Calu3 (cell line): ENCODE measurements around the gene TAF4B. TPM values are rescaled to one million over a fixed set of nuclear protein-coding genes. Genes with fewer than 3 reads are reported as not detected.
"Not testable (repeated sequence)": the region's sequence is repeated elsewhere in the genome, so short reads cannot be mapped to it uniquely, and the experiment has no call there.

Experiments used
- BruUV-seq: library from RNA; stranded (reverse); fragments of 400-500 nt; replicated peaks from 2 replicates; lab custom pipeline; 2021; lab: Mats Ljungman, UMichigan
- CTCF ChIA-PET: fragments of 300-600 bp; sonication (Branson Sonifier 250); formaldehyde crosslinking; loops from one replicate; lab custom pipeline; 2022; ENCODE audit warnings: antibody characterized with exemption; lab: Charles Lee
- DNase-seq: peaks from one replicate; pipeline ENCODE4 v3.0.0; 2022
- H3K27ac Mint-ChIP-seq: one replicate; pipeline ENCODE4 v1.8.0; 2022; ENCODE audit warnings: mixed read lengths; ENCODE audit not compliant: unreplicated experiment
- H3K27me3 Mint-ChIP-seq: one replicate; pipeline ENCODE4 v1.8.0; 2022; ENCODE audit warnings: mixed read lengths; ENCODE audit not compliant: unreplicated experiment
- H3K36me3 Mint-ChIP-seq: one replicate; pipeline ENCODE4 v1.8.0; 2022; ENCODE audit warnings: mild to moderate bottlenecking, moderate library complexity, mixed read lengths; ENCODE audit not compliant: insufficient read depth, unreplicated experiment
- H3K4me1 Mint-ChIP-seq: one replicate; pipeline ENCODE4 v1.8.0; 2022; ENCODE audit warnings: mild to moderate bottlenecking, low read depth, mixed read lengths; ENCODE audit not compliant: unreplicated experiment
- H3K4me3 Mint-ChIP-seq: one replicate; pipeline ENCODE4 v1.8.0; 2022; ENCODE audit warnings: mild to moderate bottlenecking, low read depth, moderate library complexity, mixed read lengths; ENCODE audit not compliant: unreplicated experiment
- H3K9me3 Mint-ChIP-seq: one replicate; pipeline ENCODE4 v1.8.0; 2022; ENCODE audit warnings: low read depth, mixed read lengths; ENCODE audit not compliant: unreplicated experiment
- CTCF ChIP-seq: fragments of 200-600 bp; IDR thresholded peaks from one replicate; pipeline ENCODE4 v1.8.0; 2022; ENCODE audit warnings: antibody characterized with exemption; ENCODE audit not compliant: unreplicated experiment
- intact Hi-C: fragments of 100-400 bp; cut with micrococcal nuclease; formaldehyde crosslinking; loops from one replicate; pipeline ENCODE4 v1.10.0; 2022; ENCODE audit not compliant: unreplicated experiment
- total RNA-seq: library from RNA; stranded (reverse); gene quantifications from 2 replicates; pipeline ENCODE4 v1.2.3, GENCODE V29; 2022

TAF4B gene
- total RNA-seq, 1 experiment from 2014 or later = 9.6 TPM

DNA sequence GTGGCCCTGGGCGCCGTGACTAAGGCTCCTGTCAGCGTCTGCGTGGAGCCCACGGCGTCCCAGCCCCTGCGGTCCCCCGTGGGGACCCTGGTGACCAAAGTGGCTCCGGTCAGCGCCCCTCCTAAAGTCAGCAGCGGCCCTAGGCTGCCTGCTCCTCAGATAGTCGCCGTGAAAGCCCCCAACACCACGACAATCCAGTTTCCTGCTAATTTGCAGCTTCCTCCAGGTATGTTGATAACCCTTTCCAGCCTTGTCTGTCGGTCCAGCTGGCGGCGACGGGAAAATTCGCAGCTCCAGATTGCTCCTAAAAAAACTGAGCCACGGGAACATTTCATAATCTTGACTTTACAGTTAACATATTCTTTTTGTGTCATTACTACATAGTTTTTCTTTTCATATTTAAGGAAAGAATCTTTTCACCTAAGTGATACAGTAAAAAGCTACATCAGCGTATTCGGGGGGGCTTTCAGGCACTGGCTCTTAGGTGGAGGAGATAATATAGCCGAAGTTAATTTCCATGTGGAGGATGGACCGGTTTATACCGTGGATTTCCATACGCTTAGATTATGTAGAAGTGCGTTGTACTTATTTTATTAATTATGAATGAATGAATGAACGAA lies 916 bp downstream of the TAF4B start:
- peak overlapping the region; percentile 91 for H3K27ac Mint-ChIP-seq
- no peak for TF ChIP-seq CTCF
- H3K4me3 Mint-ChIP-seq = peak overlapping the region; percentile 97
- no peaks in the 10 kb centered on the region for H3K9me3 Mint-ChIP-seq
- H3K4me1 Mint-ChIP-seq = peaks cover 9% of the 10 kb centered on the region
- CTCF ChIA-PET = no interaction called here
- intact Hi-C loops = no loop called here
- peaks cover 23% of the 10 kb centered on the region for H3K36me3 Mint-ChIP-seq
- no TSS peak for BruUV-seq
- no peak for DNase-seq
- peaks cover 18% of the 10 kb centered on the region for H3K27me3 Mint-ChIP-seq

DNA sequence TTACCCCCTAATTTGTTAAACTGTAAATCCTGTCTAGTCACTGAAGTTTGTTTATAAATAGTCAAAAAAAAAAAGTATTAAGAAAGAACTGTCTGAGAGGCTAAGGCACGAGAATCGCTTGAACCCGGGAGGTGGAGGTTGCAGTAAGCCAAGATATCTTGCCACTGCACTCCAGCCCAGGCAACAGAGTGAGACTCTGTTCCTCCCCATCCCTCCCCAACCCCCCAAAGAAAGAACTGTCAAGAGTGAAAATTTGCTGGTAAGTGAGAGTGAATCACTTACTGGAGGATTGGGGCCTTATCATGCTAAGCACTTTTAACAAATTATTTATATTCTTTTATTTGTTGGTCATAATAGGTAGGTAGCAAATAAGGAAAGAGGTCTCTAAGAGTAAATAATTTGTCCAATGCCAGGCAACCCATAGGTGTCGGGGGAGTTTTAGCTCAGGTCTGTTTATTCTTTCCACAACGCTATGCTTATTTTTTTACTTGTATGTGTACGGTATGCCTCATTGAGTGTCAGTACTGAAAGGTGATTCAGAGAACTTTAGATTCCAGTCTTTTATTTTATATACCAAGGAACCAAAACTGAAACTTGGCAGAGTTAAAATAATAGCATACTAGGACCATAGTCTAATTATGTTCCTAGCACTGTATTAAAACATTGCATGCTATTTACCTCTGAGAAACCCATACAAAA lies 2.5 kb downstream of the TAF4B start:
- Mint-ChIP-seq H3K4me3 (peak overlapping the region; percentile 97), H3K27me3 (peaks cover 13% of the 10 kb centered on the region), H3K36me3 (peaks cover 23% of the 10 kb centered on the region), H3K27ac (no peak overlapping the region), H3K4me1 (peaks cover 20% of the 10 kb centered on the region), H3K9me3 (no peaks in the 10 kb centered on the region)
- intact Hi-C loops = no loop called here
- no peak for DNase-seq
- no TSS peak for BruUV-seq
- TF ChIP-seq CTCF = no peak
- CTCF ChIA-PET = interaction anchor here (0.7 kb wide), 1 partner anchor 568 kb away, joined by 4 read pairs; no protein-coding TSS in a partner anchor

DNA sequence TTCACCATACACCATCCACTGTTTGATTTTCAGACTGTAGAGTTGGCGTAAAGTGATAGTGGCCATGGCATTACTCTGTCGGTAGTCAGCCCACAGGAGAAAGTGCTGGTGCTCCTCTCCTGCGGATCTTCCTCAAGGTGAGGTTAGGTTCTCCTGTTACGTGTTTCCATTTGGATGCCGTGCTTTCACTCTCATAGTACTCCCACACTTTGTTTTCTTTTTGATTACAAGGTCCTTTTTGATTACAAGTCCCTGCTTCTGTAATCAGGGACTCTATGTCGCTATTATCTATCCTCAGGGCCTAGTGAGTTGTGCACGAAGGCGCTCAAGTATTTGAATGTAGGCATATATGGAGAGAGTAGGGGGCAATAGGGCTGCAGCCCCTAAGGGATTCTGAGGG lies 4.3 kb downstream of the TAF4B start:
- H3K4me1 Mint-ChIP-seq = peaks cover 20% of the 10 kb centered on the region
- no peak for TF ChIP-seq CTCF
- no TSS peak for BruUV-seq
- H3K36me3 Mint-ChIP-seq = peaks cover 23% of the 10 kb centered on the region
- no peak overlapping the region for H3K27ac Mint-ChIP-seq
- no peaks in the 10 kb centered on the region for H3K9me3 Mint-ChIP-seq
- H3K4me3 Mint-ChIP-seq = no peak overlapping the region
- CTCF ChIA-PET = no interaction called here
- intact Hi-C loops = no loop called here
- no peaks in the 10 kb centered on the region for H3K27me3 Mint-ChIP-seq
- DNase-seq = no peak

DNA sequence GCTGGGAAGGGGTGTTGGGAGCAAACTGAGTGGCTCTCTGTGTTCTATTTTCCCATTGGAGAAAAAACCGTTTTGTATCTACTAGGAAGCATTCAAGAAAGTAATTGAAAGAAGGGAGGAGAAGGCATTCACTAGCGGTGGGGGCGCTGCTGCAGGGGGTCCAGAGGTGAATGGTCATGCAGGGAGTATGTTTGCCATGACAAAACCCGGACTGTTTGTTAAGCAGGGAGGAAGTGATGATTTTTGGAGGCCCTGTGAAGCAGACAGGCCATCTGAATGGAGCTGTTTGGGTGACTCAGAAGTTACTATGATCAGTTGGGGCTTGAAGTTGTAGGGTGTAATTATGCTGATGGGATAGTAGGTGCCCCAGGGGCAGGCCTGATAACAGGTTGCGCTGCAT lies 7.0 kb downstream of the TAF4B start:
- Mint-ChIP-seq H3K27ac (no peak overlapping the region), H3K4me1 (peaks cover 20% of the 10 kb centered on the region)
- CTCF ChIA-PET = no interaction called here

GRCh38 chr18:26237363-26237762 lies 11.1 kb downstream of the TAF4B start:
- BruUV-seq, H3K4me1 Mint-ChIP-seq, CTCF ChIA-PET: not testable (repeated sequence)

More for the DNA sequence above, 7.0 kb downstream of the TAF4B start:
- DNase-seq = no peak
- Mint-ChIP-seq H3K27me3 (no peaks in the 10 kb centered on the region), H3K9me3 (no peaks in the 10 kb centered on the region), H3K4me3 (no peak overlapping the region), H3K36me3 (no peaks in the 10 kb centered on the region)
- BruUV-seq = no TSS peak
- intact Hi-C loops = no loop called here
- TF ChIP-seq CTCF = no peak

DNA sequence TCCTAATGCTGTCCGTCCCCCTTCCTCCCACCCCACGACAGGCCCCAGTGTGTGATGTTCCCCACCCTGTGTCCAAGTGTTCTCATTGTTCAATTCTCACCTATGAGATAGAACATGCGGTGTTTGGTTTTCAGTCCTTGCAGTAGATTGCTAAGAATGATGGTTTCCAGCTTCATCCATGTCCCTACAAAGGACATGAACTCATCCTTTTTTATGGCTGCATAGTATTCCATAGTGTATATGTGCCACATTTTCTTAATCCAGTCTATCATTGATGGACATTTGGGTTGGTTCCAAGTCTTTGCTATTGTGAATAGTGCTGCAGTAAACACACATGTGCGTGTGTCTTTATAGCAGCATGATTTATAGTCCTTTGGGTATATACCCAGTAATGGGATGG lies 12.5 kb downstream of the TAF4B start:
- H3K4me1 Mint-ChIP-seq, DNase-seq, CTCF ChIA-PET, H3K9me3 Mint-ChIP-seq, BruUV-seq, H3K36me3 Mint-ChIP-seq, intact Hi-C loops, H3K27ac Mint-ChIP-seq, H3K4me3 Mint-ChIP-seq, H3K27me3 Mint-ChIP-seq: not testable (repeated sequence)

More at GRCh38 chr18:26237363-26237762, 11.1 kb downstream of the TAF4B start:
- H3K4me3 Mint-ChIP-seq, H3K9me3 Mint-ChIP-seq, intact Hi-C loops, H3K27me3 Mint-ChIP-seq, H3K27ac Mint-ChIP-seq, DNase-seq, H3K36me3 Mint-ChIP-seq: not testable (repeated sequence)
